Activated CD4-positive, CD25-positive, alpha-beta regulatory T cell treated with anti-CD3 and anti-CD28 coated beads, Interleukin-2, amount 50 U/mL, for 72 hours (primary cell): ENCODE measurements around the gene PRKAR2A.
"Not testable (repeated sequence)": the region's sequence is repeated elsewhere in the genome, so short reads cannot be mapped to it uniquely, and the experiment has no call there.

Experiments used
- DNase-seq: peaks from one replicate; pipeline ENCODE4 v3.0.0; 2021

Gene PRKAR2A

GRCh38 chr3:48723725-48724124 is 123.9 kb downstream of the PRKAR2A start:
- DNase-seq, result no peak

DNA sequence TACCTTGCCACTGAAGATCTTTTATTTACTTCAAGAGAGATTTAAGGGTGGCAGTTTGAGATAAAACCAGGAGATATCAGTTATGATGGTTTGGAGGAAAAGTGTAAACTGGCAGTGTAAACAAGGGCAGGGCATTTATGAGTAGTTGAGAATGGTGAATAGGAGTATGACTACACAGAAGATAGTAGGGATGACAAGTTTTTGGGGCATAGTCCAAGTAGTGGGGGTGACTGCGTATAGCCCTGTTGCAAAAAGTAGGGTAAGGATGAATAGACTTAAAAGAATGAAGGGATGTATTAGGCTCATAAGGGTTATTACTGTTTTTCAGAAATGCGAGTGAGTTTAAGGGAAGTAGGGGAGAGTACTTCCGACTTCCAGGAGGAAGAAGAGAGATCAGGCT is 124.4 kb downstream of the PRKAR2A start:
- DNase-seq, result not testable (repeated sequence)

- peak; percentile 99 for DNase-seq
Observed at GRCh38 chr3:48716982-48717746, 130.5 kb downstream of the PRKAR2A start, which contains the start of gene IP6K2. TSS of gene IP6K2 (minus strand) at chr3:48717221. CDS start at chr3:48695291, 21,930 bp downstream.

DNA sequence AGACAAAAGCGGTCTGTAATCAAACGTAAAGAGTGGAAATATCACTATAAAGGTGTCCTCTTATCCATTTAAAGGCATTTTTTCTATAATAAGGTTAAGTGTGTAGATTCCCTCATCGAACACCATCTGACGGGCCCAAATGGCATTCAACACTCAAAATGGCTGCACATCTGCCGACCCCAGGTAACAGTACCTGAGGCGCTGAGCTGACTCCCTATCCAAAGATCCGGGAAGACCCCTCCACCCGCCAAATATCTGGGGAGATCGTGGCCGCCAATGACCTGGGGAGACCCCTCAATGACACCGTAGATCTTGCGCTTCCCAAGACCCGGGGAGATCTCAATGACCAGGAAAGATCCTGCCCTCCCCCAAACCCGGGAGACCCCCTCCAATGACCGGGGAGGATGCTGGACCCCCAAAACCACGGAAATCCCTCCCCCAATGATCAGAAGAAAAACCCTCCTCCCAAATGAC is 131.1 kb downstream of the PRKAR2A start:
- peak; percentile 33 for DNase-seq

DNA sequence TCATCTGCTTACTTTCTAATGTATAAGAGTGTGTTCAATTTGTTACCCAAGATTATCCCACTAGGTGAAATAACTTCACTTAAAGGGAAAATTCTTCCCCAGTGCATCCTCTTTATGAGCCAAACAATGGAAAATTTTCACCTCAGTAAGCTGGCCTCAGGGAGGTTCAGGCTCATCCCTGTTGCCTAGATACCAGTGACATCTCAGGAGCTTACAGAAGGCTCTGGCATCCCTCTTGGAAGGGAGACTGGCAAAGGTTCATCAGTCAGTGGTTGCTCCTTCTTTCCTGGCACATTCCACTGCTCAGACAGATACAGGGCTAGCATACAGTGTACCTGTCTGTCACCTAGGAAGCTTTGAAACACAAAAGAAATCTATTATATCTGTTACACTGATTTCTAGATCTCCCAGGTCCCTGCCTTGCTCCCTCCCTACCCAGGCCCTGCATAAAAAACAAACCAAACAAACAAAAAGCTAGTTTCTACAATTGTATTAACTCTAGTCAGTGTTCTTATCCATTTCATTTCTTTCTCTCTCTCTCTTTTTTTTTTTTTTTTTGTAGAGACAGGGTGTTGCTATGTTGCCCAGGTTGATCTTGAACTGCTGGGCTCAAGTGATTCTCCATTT is 132.4 kb downstream of the PRKAR2A start:
- DNase-seq, result no peak

DNA sequence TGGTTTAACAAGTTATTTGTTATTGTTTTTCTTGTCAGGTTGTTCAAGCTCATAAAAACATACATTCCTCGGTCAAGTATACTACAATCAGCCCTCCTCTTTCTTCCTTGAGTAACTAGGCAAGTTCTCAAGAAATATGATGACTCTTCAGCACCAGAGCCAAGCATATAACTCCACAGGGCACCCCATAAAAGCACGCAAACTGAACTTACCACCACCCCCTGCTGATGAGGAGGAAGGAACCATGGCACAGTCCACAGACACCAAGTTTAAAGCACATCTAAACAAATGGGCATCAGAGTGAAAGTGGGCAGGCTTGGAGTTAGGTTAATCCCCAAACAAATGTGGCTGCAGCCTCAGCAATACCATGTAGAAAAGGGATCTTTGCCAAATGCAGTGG is 135.9 kb downstream of the PRKAR2A start:
- no peak for DNase-seq

GRCh38 chr3:48709051-48709461 is 138.6 kb downstream of the PRKAR2A start:
- no peak for DNase-seq

DNA sequence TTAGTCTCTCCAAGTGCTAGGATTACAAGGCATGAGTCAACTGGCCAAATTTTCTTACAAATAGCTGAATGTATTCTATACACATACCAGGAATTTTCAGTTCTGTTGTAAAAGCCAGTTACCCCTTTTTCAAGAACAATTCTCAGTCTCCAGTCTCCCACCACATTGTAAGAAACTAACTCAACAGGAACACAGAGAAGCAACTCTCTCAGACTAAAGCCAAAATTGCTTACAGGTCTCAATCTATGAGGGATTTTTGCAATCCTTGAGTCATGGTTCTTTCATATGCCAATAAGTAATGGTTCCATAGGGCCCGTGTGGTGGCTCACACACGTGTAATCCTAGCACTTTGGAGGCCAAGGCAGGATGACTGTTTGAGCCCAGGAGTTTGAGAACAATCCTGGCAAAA is 139.2 kb downstream of the PRKAR2A start:
- DNase-seq, result no peak

- no peak for DNase-seq
Observed at GRCh38 chr3:48707157-48707556, 140.5 kb downstream of the PRKAR2A start.

DNA sequence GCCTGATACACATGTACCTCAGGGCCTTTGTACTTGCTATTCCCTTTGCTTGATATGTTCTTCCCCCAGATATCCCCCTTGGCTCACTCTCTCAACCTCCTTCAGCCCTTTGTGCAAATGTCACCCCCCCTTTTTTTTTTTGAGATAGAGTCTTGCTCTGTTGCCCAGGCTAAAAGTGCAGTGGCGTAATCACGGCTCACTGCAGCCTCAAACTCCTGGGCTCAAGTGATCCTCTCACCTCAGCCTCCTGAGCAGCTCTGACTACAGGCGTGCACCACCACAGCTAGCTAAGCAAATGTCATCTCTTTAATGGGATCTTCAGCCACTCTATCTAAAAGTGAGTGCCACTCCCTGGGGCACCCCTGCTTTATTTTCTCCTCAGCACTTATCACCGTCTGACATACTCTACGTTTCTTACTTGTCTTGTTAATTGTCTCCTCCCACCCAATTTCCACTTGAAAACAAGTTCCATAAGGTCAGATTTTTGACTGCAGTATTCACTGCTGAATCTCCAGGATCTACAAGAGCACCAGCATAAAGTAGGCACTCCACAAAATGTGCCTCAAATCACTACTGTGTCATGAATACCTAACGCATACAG is 145.3 kb downstream of the PRKAR2A start:
- no peak for DNase-seq

- no peak for DNase-seq
Observed at GRCh38 chr3:48700731-48701405, 146.8 kb downstream of the PRKAR2A start.

- no peak for DNase-seq
Observed at GRCh38 chr3:48698891-48699290, 148.8 kb downstream of the PRKAR2A start.

DNA sequence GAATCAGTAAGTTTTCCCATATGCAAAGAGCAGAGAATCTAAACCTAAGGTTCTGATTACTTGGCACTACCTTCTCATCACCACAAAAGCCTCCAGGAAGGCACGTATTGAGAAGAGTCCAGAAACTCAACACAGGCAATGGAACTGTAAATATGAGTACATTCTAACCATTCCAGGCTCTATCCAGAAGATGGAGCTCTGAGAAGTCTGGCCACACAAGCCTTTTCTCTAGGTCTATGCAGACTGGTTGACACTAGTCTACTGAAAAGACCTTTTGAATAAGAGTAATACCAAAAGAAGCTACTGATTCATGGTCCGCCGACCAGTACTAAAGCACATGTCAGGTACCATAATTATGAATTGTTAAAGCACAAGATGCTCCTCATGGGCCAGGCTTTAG is 149.7 kb downstream of the PRKAR2A start:
- DNase-seq, result no peak

DNA sequence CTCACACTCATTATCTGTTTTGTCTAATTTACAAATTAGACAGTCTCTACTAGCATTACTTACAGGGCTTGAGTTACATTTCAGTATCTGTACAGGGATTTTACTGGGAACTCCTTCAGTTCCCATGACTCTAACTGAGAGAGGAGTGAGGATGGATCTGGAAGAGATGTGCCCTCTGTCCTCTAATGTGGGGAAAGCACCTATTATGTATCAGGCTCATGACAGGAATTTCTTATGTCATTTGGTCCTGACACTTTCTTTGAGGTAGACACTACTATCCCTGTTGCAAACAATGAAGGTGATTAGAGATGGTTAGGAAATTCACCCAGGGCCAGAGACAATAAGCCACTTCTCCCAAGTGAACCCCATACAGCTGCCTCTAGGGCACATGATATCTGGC is 151.1 kb downstream of the PRKAR2A start:
- DNase-seq, result no peak
